GM10248 (cell line): ENCODE results near the gene CSNK1D.
A peak's percentile ranks its signal among the peaks of the same experiment; 100 is the strongest.

Experiments
- CTCF ChIA-PET: fragments of 300-600 bp; sonication (Branson Sonifier 250); formaldehyde crosslinking; extraction: SDS; loops from one replicate; lab custom pipeline; 2021; ENCODE audit warnings: antibody characterized with exemption; lab: Yijun Ruan, JAX
- POLR2A ChIA-PET: fragments of 350-650 bp; sonication (Branson Sonifier 250); formaldehyde crosslinking; extraction: SDS; loops from one replicate; lab custom pipeline; 2020; ENCODE audit warnings: antibody characterized with exemption; lab: Yijun Ruan, JAX
- DNase-seq: peaks from one replicate; pipeline ENCODE4 v3.0.0; 2012; ENCODE audit errors: extremely low spot score
- CTCF ChIP-seq: IDR thresholded peaks from 2 replicates; pipeline ENCODE4 v1.5.1; 2012; ENCODE audit warnings: mild to moderate bottlenecking, low read depth; ENCODE audit errors: extremely low read depth, missing control alignments, control extremely low read depth

CSNK1D gene

GRCh38 chr17:82237083-82237745, 36.3 kb downstream of the CSNK1D start:
- TF ChIP-seq CTCF: no peak
- ChIA-PET CTCF (interaction anchor here (0.8 to 2.1 kb wide), 16 partner anchors 10 to 202 kb away, joined by 3 to 18 read pairs (median 4); no protein-coding TSS in a partner anchor), POLR2A (interaction anchor here (0.9 to 1.3 kb wide), 2 partner anchors 9 to 60 kb away, joined by 3 to 5 read pairs; partner anchors contain the start of gene SLC16A3)
- no peak for DNase-seq

DNA sequence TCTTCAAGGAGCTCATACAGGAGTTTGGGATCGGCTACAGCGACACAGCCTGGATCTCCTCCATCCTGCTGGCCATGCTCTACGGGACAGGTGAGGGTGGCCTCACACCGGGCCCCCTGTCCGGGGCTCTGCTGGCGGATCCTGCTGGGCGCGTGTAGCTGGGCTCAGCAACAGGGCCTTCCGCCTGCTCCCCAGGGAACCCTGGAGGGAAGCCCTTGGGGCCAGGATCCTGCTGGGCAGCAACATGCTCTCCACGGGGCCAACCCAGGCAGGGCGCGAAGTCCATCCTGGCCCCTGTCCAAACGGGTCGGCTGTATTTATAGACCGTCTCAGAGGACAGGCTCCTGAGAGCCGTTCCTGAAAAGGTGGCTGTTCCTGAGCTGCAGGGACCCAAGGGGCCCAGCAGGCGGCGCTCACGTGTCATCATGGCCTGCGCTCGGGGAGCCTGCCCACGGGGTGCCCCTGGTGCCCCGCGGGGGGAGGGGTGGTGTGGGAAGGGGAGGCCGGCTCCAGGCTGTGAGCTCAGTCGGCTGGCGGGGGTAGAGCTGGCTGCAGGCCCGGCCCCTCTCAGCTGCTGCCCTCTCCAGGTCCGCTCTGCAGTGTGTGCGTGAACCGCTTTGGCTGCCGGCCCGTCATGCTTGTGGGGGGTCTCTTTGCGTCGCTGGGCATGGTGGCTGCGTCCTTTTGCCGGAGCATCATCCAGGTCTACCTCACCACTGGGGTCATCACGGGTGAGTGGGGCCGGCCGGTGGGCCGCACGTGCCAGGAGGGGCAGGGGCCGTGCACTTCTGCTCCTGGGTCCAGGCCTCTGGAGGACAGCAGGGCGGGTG, 37.1 kb downstream of the CSNK1D start:
- DNase-seq: no peak
- ChIA-PET POLR2A (no interaction called here), CTCF (interaction anchor here (0.8 to 2.5 kb wide), 23 partner anchors 10 to 203 kb away, joined by 3 to 18 read pairs (median 4); partner anchors contain the start of gene CSNK1D)
- peak; percentile 86 for TF ChIP-seq CTCF

- ChIA-PET CTCF (interaction anchor here (0.8 to 2.5 kb wide), 22 partner anchors 9 to 319 kb away, joined by 3 to 18 read pairs (median 4); partner anchors contain the start of gene CSNK1D), POLR2A (interaction anchor here (0.6 kb wide), 1 partner anchor 607 kb away, joined by 3 read pairs; no protein-coding TSS in a partner anchor)
- no peak for DNase-seq
- no peak for TF ChIP-seq CTCF
These were observed 37.7 kb downstream of the CSNK1D start for GRCh38 chr17:82235775-82236141.

DNA sequence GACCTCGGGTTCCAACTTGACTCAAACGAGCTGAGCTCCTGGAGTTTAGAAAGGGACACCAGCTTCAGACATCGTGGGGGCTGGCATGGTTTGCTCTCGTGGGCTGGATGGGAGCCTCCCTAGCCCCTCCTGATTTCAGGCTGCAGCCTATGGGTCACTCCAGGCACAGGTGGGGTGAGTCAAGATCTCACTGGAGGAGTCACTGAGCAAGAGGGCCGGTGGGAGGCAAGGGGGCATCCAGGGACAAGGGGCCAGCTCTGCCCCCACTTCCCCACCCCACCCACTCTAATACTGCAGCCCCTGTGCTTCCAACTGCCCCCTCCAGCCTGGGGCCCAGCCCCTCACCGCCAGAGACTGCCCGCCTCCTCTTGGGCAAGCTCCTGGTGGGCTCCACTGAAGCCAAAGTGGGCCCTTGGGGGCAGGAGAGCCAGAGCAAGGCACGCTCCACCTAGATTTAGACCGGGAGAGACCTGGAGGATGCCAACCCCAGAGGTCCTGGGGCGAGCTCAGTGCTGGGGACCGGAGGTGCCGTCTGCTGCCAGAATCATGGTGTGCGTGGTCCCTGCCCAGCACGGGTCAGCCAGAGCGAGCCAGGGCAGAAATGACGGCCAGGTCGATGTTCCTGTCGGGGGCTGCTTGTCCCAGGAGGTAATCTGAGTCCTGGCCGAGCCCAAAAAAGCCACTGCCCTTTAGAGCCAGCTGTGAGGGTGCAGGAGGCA, 38.3 kb downstream of the CSNK1D start:
- CTCF ChIA-PET: interaction anchor here (0.8 to 2.5 kb wide), 18 partner anchors 8 to 319 kb away, joined by 3 to 18 read pairs (median 4); partner anchors contain the start of gene CSNK1D
- POLR2A ChIA-PET: interaction anchor here (0.6 kb wide), 1 partner anchor 608 kb away, joined by 3 read pairs; no protein-coding TSS in a partner anchor
- TF ChIP-seq CTCF: no peak
- DNase-seq: no peak

DNA sequence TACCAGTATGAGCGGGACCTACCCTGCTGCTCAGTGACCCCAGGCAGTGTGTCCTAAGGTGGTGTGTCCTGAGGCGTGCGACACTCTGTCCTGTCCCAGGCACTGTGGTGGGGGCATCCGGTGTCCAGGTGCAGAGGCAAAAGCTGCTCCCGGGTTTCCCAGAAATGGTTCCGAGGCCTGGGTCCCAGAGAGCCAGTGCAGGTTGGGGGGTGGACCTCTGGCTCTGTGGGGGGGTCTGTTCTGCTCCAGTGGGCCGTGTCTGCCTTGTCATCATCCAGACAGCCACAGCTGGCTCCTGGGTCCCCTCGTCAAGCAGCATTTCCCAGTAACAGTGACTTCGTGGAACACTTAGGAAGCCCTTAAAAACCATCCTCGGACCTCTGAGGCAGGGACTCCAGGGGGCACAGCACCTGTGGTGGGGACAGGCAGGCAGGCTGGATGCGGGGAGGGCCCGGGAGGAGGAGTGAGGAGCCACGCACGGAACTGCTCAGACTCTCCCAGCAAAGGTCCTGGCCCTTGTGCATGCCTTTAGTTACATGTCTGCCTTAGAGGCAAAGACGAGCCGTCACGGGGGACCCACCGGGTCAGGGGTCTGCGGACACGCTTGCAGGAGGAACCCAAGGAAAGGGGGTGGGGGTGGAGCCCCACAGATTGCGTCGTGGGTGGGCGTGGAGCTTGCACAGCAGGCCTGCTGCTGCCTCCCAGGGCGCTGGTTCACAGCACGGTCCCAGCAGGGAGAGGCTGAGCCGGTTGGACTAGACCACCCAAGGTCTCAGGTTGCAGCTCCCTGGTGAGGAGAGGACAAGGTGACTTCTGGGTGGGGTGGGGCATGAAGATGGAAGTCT, 39.1 kb downstream of the CSNK1D start:
- ChIA-PET CTCF (interaction anchor here (0.9 to 2.5 kb wide), 5 partner anchors 21 to 320 kb away, joined by 3 to 9 read pairs (median 4); no protein-coding TSS in a partner anchor), POLR2A (no interaction called here)
- no peak for TF ChIP-seq CTCF
- no peak for DNase-seq
